HG03571 (cell line): ENCODE results near the gene RPL7A.
"Not testable (repeated sequence)": the region's sequence is repeated elsewhere in the genome, so short reads cannot be mapped to it uniquely, and the experiment has no call there.

Source experiments
- ATAC-seq: cut with Tn5 transposase; IDR thresholded peaks from one replicate; pipeline ENCODE4 v1.9.1; 2021; ENCODE audit not compliant: unreplicated experiment

Gene RPL7A

GRCh38 chr9:133386338-133386737, 38.3 kb downstream of the RPL7A start:
- no peak for ATAC-seq

GRCh38 chr9:133387680-133388079, 39.7 kb downstream of the RPL7A start:
- ATAC-seq, result no peak

- ATAC-seq, result no peak
These were observed 41.1 kb downstream of the RPL7A start for GRCh38 chr9:133389025-133389557.

DNA sequence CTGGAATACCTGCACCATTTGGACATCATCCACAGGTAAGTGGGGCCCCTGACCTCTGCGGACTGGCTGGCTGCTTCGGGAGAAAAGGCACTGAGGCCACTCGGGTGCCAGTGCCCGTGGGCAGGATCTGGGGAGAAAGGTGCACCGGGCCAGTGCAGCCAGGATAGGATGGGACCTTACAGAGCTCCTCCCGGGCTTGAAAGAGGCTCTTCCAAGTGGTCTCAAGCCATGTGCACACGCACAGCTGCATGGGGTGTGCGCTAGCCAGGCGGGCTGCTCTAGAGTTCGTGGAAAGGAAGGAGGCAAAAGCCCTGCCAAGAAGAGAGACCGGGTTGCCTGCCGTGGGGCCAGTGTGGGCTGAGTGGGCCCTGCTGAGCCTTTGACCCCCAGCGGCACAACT, 41.5 kb downstream of the RPL7A start:
- ATAC-seq, result no peak

- ATAC-seq, result no peak
These were observed 42.7 kb downstream of the RPL7A start for GRCh38 chr9:133390713-133391112.

DNA sequence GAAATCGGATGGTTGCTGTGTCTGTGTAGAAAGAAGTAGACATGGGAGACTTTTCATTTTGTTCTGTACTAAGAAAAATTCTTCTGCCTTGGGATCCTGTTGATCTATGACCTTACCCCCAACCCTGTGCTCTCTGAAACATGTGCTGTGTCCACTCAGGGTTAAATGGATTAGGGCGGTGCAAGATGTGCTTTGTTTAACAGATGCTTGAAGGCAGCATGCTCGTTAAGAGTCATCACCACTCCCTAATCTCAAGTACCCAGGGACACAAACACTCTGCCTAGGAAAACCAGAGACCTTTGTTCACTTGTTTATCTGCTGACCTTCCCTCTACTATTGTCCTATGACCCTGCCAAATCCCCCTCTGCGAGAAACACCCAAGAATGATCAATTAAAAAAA, 43.4 kb downstream of the RPL7A start:
- not testable (repeated sequence) for ATAC-seq

- not testable (repeated sequence) for ATAC-seq
These were observed 44.3 kb downstream of the RPL7A start for GRCh38 chr9:133392308-133392707.

DNA sequence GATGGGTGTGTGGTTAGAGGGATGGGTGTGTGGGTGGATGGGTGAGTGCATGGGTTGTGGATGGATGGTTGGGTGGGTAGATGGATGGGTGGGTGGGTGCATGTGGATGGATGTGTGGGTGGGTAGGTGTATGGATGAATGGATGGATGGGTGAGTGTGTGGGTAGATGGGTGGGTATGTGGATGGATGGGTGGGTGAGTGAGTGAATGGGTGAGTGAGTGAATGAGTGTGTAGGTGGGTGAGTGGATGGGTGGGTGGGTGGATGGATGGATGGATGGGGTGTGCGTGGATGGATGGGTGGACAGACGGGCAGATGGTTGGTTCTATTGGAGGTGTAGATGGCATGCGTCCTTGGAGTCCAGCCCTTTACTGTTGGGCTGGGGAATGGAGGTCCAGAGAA, 45.4 kb downstream of the RPL7A start:
- ATAC-seq, result no peak

GRCh38 chr9:133394687-133395271, 46.8 kb downstream of the RPL7A start:
- no peak for ATAC-seq

- ATAC-seq, result no peak
These were observed 48.9 kb downstream of the RPL7A start for GRCh38 chr9:133396952-133397351.

DNA sequence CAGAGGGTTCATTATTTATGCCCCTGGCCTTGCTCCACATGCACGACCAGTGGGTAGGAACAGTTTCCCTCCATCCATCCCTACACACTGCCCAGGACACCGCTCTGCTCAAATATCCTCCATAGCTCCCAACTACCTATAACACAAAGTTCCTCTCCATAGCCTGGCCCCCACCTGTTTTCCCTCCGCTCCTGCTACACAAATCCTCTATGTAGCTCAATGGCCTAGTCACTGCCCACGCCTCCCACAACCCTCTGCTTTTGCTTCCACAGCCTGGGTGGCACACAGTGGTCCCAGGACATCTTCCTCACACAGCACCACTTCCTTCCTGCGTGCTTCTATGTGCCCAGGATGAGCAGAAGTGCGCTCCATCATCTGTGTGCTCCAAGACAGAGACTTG, 49.4 kb downstream of the RPL7A start:
- ATAC-seq, result no peak

DNA sequence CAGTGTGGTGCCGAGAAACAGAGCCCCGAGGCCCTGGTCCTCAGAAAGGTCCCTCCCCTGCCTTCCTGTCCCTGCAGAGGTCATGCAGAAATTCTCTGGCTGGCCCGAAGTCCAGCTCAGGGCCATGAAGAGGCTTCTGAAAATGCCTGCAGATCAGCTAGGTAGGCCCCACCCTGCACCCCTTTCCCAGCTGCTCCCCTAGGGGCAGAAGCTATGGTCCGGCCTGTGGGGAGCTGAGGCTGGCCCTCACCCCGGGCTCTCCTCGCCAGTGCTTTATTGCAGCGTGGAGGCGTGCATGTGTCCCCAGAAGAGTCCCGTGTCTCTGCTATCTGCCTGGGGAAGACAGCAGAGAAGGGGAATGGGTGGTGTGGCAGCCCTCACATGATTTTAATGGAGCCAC, 49.9 kb downstream of the RPL7A start:
- no peak for ATAC-seq

DNA sequence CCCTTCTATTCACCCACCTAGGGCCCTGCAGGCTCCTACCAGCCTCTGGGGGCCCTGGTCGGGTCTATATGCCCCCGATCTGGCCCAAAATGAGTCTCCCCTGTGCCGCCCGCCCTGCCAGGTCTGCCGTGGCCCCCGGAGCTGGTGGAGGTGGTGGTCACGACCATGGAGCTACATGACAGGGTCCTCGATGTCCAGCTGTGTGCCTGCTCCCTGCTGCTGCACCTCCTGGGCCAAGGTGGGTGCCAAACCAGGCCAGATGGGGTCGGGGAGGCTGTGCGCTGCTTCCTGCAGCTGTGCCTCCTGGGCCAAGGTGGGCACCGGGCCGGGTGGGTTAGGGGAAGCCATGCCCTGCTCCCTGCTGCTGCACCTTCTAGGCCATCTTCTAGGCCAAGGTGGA, 52.3 kb downstream of the RPL7A start:
- no peak for ATAC-seq
